Glomerular visceral epithelial cell (primary cell): Measurements from ENCODE around the gene RAD52.

Experiments
- DNase-seq: peaks from one replicate; pipeline ENCODE4 v3.0.0-alpha.2; 2016; ENCODE audit errors: extremely low spot score

The RAD52 gene

DNA sequence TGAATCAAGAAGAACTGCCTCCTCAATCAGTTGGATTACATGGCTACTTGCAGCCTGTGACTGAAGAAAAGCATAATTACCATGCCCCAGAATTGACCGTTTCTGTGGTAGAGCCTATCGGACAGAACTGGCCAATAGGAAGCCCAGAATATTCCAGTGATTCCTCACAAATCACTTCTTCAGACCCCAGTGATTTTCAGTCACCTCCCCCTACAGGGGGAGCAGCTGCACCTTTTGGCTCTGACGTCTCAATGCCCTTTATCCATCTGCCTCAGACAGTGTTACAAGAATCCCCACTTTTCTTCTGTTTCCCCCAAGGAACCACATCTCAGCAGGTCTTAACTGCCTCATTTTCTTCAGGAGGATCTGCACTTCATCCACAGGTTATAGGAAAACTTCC is 80.8 kb downstream of the RAD52 start:
- no peak for DNase-seq

DNA sequence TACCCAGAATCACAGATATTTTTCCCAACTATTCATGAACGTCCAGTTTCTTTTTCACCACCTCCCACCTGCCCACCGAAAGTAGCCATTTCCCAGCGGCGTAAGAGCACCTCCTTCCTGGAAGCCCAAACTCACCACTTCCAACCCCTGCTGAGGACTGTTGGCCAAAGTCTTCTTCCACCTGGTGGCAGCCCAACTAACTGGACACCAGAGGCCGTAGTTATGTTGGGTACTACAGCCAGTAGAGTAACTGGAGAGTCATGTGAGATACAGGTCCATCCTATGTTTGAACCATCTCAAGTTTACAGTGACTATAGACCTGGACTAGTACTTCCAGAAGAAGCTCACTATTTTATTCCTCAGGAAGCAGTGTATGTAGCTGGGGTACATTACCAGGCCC is 81.6 kb downstream of the RAD52 start:
- DNase-seq, result no peak

DNA sequence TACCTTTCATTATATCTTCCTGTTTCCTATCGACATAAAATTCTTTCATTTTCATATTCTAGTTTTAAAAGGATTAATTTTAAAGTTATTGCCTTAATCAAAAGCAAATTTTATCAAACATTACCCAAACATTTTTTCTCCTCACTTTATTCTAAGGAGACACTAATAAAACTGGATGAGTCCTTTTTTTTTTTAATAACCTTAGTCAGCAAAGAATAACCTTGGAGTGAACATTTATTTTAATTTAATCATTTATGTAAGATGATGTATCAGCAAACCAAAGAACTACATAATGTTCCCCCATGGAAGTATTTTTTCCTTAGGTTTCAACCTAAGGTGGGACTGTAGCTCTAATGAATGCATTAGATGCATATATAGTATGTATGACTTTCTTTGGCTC is 83.9 kb downstream of the RAD52 start:
- DNase-seq, result no peak

DNA sequence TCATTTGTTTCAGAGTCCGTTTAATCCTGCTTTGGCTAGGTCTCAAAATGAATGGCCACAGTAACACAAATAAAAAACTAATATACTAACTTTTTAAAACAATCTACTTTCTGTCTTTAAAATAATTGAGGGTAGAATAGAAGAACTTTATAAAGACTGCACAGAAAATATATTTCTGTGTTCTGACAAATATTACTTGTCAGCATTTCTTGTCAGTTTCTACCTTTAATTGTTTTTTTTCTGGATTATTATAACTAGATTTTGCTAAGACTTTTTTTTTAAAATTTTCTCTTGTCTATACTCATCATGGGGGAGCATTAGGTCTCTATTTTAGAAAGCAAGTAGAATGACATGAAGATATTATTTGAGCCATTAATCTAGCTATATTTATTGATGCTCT is 86.2 kb downstream of the RAD52 start:
- DNase-seq, result no peak

DNA sequence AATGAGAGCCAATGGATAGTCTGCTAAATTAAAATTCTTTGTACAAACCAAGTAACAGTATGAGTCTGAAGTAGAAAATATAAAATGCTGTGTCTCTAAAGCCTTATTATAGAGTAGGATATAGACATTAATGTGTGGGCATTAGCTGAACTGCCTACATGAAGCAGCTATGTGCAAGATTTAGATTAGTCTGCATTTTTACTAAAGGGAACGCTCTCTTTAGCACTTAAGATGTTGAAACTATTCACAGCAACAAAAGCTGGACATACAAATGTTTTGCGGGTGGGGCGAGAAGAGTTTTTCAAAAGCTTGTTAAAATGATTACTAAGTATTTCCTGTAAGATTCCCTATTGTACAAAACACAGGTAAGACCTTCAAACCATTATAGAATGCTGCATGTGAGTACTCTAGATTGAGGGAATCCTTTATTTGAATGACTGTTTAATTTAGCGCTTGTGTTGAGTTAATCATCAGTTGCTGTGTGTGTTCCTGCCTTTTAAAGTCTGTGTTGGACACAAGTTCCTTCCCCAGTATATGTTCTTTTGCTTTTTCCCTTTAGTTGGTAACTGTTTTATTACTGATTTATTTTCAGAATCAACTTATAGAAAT is 87.1 kb downstream of the RAD52 start:
- no peak for DNase-seq
